WTC11 (cell line): Measurements from ENCODE around the gene INSL3. TPM values are rescaled to one million over a fixed set of nuclear protein-coding genes. Genes with fewer than 3 reads are reported as not detected.

ENCODE experiments used
- ATAC-seq: fragments of 200-7000 bp; cut with Tn5 transposase; 2 replicates; pipeline ENCODE4 v1.10.0; 2021; ENCODE audit warnings: mild to moderate bottlenecking, moderate library complexity
- Bru-seq: library from RNA; stranded (reverse); fragments of 400-500 nt; gene quantifications from one replicate; lab custom pipeline; 2021; lab: Mats Ljungman, UMichigan
- CTCF ChIA-PET: fragments of 300-600 bp; sonication (Branson Sonifier 250); formaldehyde crosslinking; loops from one replicate; lab custom pipeline; 2021; ENCODE audit warnings: antibody characterized with exemption; lab: Charles Lee
- POLR2A ChIA-PET: fragments of 350-600 bp; sonication (Branson Sonifier 250); formaldehyde crosslinking; loops from one replicate; lab custom pipeline; 2021; ENCODE audit warnings: antibody characterized with exemption; lab: Charles Lee
- DNase-seq: peaks from one replicate; pipeline ENCODE4 v3.0.0; 2021; ENCODE audit warnings: low spot score
- H3K27ac Mint-ChIP-seq: 2 replicates; pipeline ENCODE4 v1.8.0; 2021; ENCODE audit warnings: mixed read lengths
- H3K27me3 Mint-ChIP-seq: 2 replicates; pipeline ENCODE4 v1.8.0; 2021; ENCODE audit warnings: low read depth, mild to moderate bottlenecking, moderate library complexity, mixed read lengths
- H3K36me3 Mint-ChIP-seq: 2 replicates; pipeline ENCODE4 v1.8.0; 2021; ENCODE audit warnings: mixed read lengths
- H3K4me1 Mint-ChIP-seq: 2 replicates; pipeline ENCODE4 v1.8.0; 2022; ENCODE audit warnings: mixed read lengths
- H3K4me3 Mint-ChIP-seq: 2 replicates; pipeline ENCODE4 v1.8.0; 2021; ENCODE audit warnings: mild to moderate bottlenecking, moderate library complexity, mixed read lengths
- H3K9me3 Mint-ChIP-seq: 2 replicates; pipeline ENCODE4 v1.8.0; 2021; ENCODE audit warnings: mixed read lengths
- AFF4 ChIP-seq: sonication (generic); formaldehyde crosslinking; IDR thresholded peaks from 2 replicates; pipeline ENCODE4 v1.8.1; 2023; ENCODE audit warnings: mild to moderate bottlenecking, missing genetic modification reagents, borderline replicate concordance
- CBFB ChIP-seq: sonication (generic); formaldehyde crosslinking; IDR thresholded peaks from 2 replicates; pipeline ENCODE4 v1.8.1; 2022; ENCODE audit warnings: mild to moderate bottlenecking, low read depth, missing genetic modification reagents
- ELF4 ChIP-seq: sonication (generic); formaldehyde crosslinking; IDR thresholded peaks from 2 replicates; pipeline ENCODE4 v1.8.1; 2022; ENCODE audit warnings: low read depth, mild to moderate bottlenecking, moderate library complexity, missing genetic modification reagents
- GABPB1 ChIP-seq: sonication (generic); formaldehyde crosslinking; IDR thresholded peaks from 2 replicates; pipeline ENCODE4 v1.8.1; 2023; ENCODE audit warnings: mild to moderate bottlenecking, missing genetic modification reagents
- GRHL2 ChIP-seq: fragments of 250-450 bp; sonication (Bioruptor Pico); IDR thresholded peaks from 2 replicates; pipeline ENCODE4 v1.8.0; 2022; ENCODE audit warnings: mild to moderate bottlenecking, moderate library complexity; ENCODE audit not compliant: insufficient replicate concordance, severe bottlenecking
- GTF2I ChIP-seq: fragments of 250-450 bp; sonication (Bioruptor Pico); conservative IDR thresholded peaks from 2 replicates; pipeline ENCODE4 v1.4.0; 2021; ENCODE audit warnings: mild to moderate bottlenecking
- HMGA2 ChIP-seq: fragments of 250-450 bp; sonication (Bioruptor Pico); IDR thresholded peaks from 2 replicates; pipeline ENCODE4 v1.4.0; 2021; ENCODE audit warnings: mild to moderate bottlenecking, moderate library complexity
- MAX ChIP-seq: sonication (generic); formaldehyde crosslinking; IDR thresholded peaks from 2 replicates; pipeline ENCODE4 v1.8.0; 2022; ENCODE audit warnings: mild to moderate bottlenecking, missing genetic modification reagents
- MXD4 ChIP-seq: fragments of 250-450 bp; sonication (Bioruptor Pico); IDR thresholded peaks from 2 replicates; pipeline ENCODE4 v1.8.0; 2021; ENCODE audit warnings: mild to moderate bottlenecking, moderate library complexity, borderline replicate concordance
- MYBL2 ChIP-seq: sonication (generic); formaldehyde crosslinking; IDR thresholded peaks from 2 replicates; pipeline ENCODE4 v1.8.1; 2023; ENCODE audit warnings: mild to moderate bottlenecking, moderate library complexity, missing genetic modification reagents
- NR2C2 ChIP-seq: sonication (generic); formaldehyde crosslinking; IDR thresholded peaks from 2 replicates; pipeline ENCODE4 v1.8.0; 2022; ENCODE audit warnings: mild to moderate bottlenecking, missing genetic modification reagents
- SP1 ChIP-seq: sonication (generic); formaldehyde crosslinking; conservative IDR thresholded peaks from 2 replicates; pipeline ENCODE4 v1.8.1; 2022; ENCODE audit warnings: missing genetic modification reagents
- TCF7 ChIP-seq: sonication (generic); formaldehyde crosslinking; IDR thresholded peaks from 2 replicates; pipeline ENCODE4 v1.8.0; 2022; ENCODE audit warnings: mild to moderate bottlenecking, low read depth, missing genetic modification reagents, moderate library complexity
- TEAD1 ChIP-seq: sonication (generic); formaldehyde crosslinking; IDR thresholded peaks from 2 replicates; pipeline ENCODE4 v1.8.0; 2022; ENCODE audit warnings: mild to moderate bottlenecking, missing genetic modification reagents
- ZBTB21 ChIP-seq: sonication (generic); formaldehyde crosslinking; IDR thresholded peaks from 2 replicates; pipeline ENCODE4 v1.8.1; 2023; ENCODE audit warnings: mild to moderate bottlenecking, missing genetic modification reagents, borderline replicate concordance
- ZNF138 ChIP-seq: sonication (generic); formaldehyde crosslinking; conservative IDR thresholded peaks from 2 replicates; pipeline ENCODE4 v1.8.1; 2022; ENCODE audit warnings: mild to moderate bottlenecking, moderate library complexity, missing genetic modification reagents
- ZNF219 ChIP-seq: sonication (generic); formaldehyde crosslinking; IDR thresholded peaks from 2 replicates; pipeline ENCODE4 v1.8.0; 2023; ENCODE audit warnings: missing genetic modification reagents, mild to moderate bottlenecking, borderline replicate concordance
- ZNF263 ChIP-seq: sonication (generic); formaldehyde crosslinking; IDR thresholded peaks from 2 replicates; pipeline ENCODE4 v1.8.1; 2022; ENCODE audit warnings: low read depth, mild to moderate bottlenecking, moderate library complexity, missing genetic modification reagents
- ZNF317 ChIP-seq: sonication (generic); formaldehyde crosslinking; IDR thresholded peaks from 2 replicates; pipeline ENCODE4 v1.8.1; 2023; ENCODE audit warnings: low read depth, mild to moderate bottlenecking, moderate library complexity, missing genetic modification reagents, borderline replicate concordance
- ZNF512 ChIP-seq: sonication (generic); formaldehyde crosslinking; IDR thresholded peaks from 2 replicates; pipeline ENCODE4 v1.8.1; 2022; ENCODE audit warnings: missing genetic modification reagents, borderline replicate concordance
- ZNF532 ChIP-seq: fragments of 250-450 bp; sonication (Bioruptor Pico); IDR thresholded peaks from 2 replicates; pipeline ENCODE4 v1.9.0; 2021; ENCODE audit warnings: mild to moderate bottlenecking, borderline replicate concordance
- long read RNA-seq, 3 experiments: library from RNA in 1 of 3; library from capped mRNA in 1 of 3; library from polyadenylated mRNA in 1 of 3; unstranded in 2 of 3; stranded (forward) in 1 of 3; transcript quantifications; one replicate each; pipeline ENCODE4 v2.0.0, GENCODE V29; 2021
- total RNA-seq: library from RNA; stranded (reverse); gene quantifications from 3 replicates; pipeline ENCODE4 v1.2.3, GENCODE V29; 2021

The INSL3 gene
- total RNA-seq (0.79 to 1.2 TPM (median 1.2 TPM) in 3 replicates), Bru-seq, nascent RNA (percentile 12 among the genes with signal in this experiment)
- long read RNA-seq, experiment 1, result 0 reads
- long read RNA-seq, experiment 2, result 0 reads
- long read RNA-seq, experiment 3, result 0 reads

GRCh38 chr19:17821190-17821589 is at the start of gene INSL3:
Gene INSL3 (minus strand): TSS chr19:17821519. CDS start chr19:17821506, 13 bp downstream.
- H3K27me3 Mint-ChIP-seq, result no peaks in the 10 kb centered on the region; the same call in 1 of the 2 replicates
- H3K36me3 Mint-ChIP-seq, result no peaks in the 10 kb centered on the region
- no peaks in the 10 kb centered on the region for H3K9me3 Mint-ChIP-seq
- peaks cover 4% of the 10 kb centered on the region; the same call in 1 of the 2 replicates for H3K4me1 Mint-ChIP-seq
- no peak for ATAC-seq
- TF ChIP-seq AFF4 (CRISPR knock-in tag), result no peak
- no peak for TF ChIP-seq ZNF263 (CRISPR knock-in tag)
- TF ChIP-seq TEAD1 (CRISPR knock-in tag), result no peak
- no peak for TF ChIP-seq ZNF219
- no peak for TF ChIP-seq SP1
- no peak for TF ChIP-seq MYBL2 (CRISPR knock-in tag)
- no peak for TF ChIP-seq ZNF512
- TF ChIP-seq NR2C2 (CRISPR knock-in tag), result no peak
- TF ChIP-seq TCF7, result no peak
- TF ChIP-seq HMGA2 (CRISPR knock-in tag), result no peak
- no peak for TF ChIP-seq GTF2I (CRISPR knock-in tag)
- no peak for TF ChIP-seq ZNF317 (CRISPR knock-in tag)
- TF ChIP-seq MAX (CRISPR knock-in tag), result no peak
- ChIA-PET POLR2A (no interaction called here), CTCF (no interaction called here)
- no peak within 1 kb of the TSS for H3K27ac Mint-ChIP-seq
- no peak for DNase-seq
- H3K4me3 Mint-ChIP-seq, result no peak within 1 kb of the TSS

- ChIA-PET CTCF (interaction anchor here (0.6 to 6.0 kb wide), 6 partner anchors 10 to 398 kb away, joined by 3 to 173 read pairs (median 26); partner anchors contain the start of genes CCDC124 and RPL18A), POLR2A (interaction anchor here (0.5 to 3.1 kb wide), 4 partner anchors 10 to 85 kb away, joined by 4 to 23 read pairs (median 6); partner anchors contain the start of genes CCDC124 and RPL18A)
- peak overlapping the region; percentile 37; the same call in 1 of the 2 replicates for H3K4me3 Mint-ChIP-seq
- peak; percentile 2 for ATAC-seq
- H3K36me3 Mint-ChIP-seq, result peaks cover 3% of the 10 kb centered on the region; the same call in 1 of the 2 replicates
- peak; percentile 58 for DNase-seq
- peaks cover 10% of the 10 kb centered on the region for H3K27me3 Mint-ChIP-seq
- peaks cover 23% of the 10 kb centered on the region for H3K4me1 Mint-ChIP-seq
- H3K27ac Mint-ChIP-seq, result peak overlapping the region; percentile 79
- no peaks in the 10 kb centered on the region for H3K9me3 Mint-ChIP-seq
- TF ChIP-seq ZNF138 (CRISPR knock-in tag) (0 out of 2 replicates have a peak, but pooled peaks have one; percentile 30), ZNF532 (CRISPR knock-in tag) (no peak), GTF2I (CRISPR knock-in tag) (peak; percentile 78; the same call in 1 of the 2 replicates), ELF4 (CRISPR knock-in tag) (no peak), CBFB (no peak), AFF4 (CRISPR knock-in tag) (no peak), GRHL2 (no peak), MXD4 (CRISPR knock-in tag) (no peak), ZBTB21 (CRISPR knock-in tag) (0 out of 2 replicates have a peak, but pooled peaks have one; percentile 48), GABPB1 (CRISPR knock-in tag) (no peak)
Measured at GRCh38 chr19:17869114-17869608, 47.8 kb upstream of the INSL3 start.
